Esophagus muscularis mucosa (tissue), 4 donors: Measurements from ENCODE around the gene CYTH1. TPM values are rescaled to one million over a fixed set of nuclear protein-coding genes. Genes with fewer than 3 reads are reported as not detected.

Experiments
- DNase-seq: peaks from one replicate; pipeline ENCODE4 v3.0.0-alpha.2; 2017; ENCODE audit errors: extremely low spot score
- H3K27ac ChIP-seq, 4 donors: fragments of 200-600 bp; sonication (generic); replicated peaks in 1 of 4; 1 replicate in 3 of 4; 2 replicates in 1 of 4; pipeline ENCODE4 v1.5.1; 2016 to 2019; ENCODE audit warnings: mild to moderate bottlenecking in 1 of 4
- H3K27me3 ChIP-seq, 4 donors: fragments of 200-600 bp; sonication (generic); one replicate each; pipeline versions ENCODE4 v1.5.1 to v1.6.0; 2016 to 2019
- H3K36me3 ChIP-seq, 4 donors: fragments of 200-600 bp; sonication (generic); one replicate each; pipeline ENCODE4 v1.5.1; 2016 to 2019
- H3K4me1 ChIP-seq, 4 donors: fragments of 200-600 bp; sonication (generic); one replicate each; pipeline ENCODE4 v1.5.1; 2016 to 2019
- H3K4me3 ChIP-seq, 4 donors: fragments of 200-600 bp; sonication (generic); 1 replicate in 2 of 4; 2 replicates in 2 of 4; pipeline ENCODE4 v1.5.1; 2016 to 2019; ENCODE audit warnings: mild to moderate bottlenecking in 4 of 4, moderate library complexity in 1 of 4
- H3K9me3 ChIP-seq, 4 donors: fragments of 200-600 bp; sonication (generic); 1 replicate in 3 of 4; 2 replicates in 1 of 4; pipeline ENCODE4 v1.5.1; 2016 to 2019
- EP300 ChIP-seq: sonication (generic); formaldehyde crosslinking; IDR thresholded peaks from one replicate; pipeline ENCODE4 v1.6.1; 2017; ENCODE audit warnings: antibody characterized with exemption
- POLR2A ChIP-seq: fragments of 450-650 bp; IDR thresholded peaks from one replicate; pipeline ENCODE4 v1.6.1; 2017; ENCODE audit warnings: antibody characterized with exemption, moderate library complexity, mild to moderate bottlenecking, low read depth
- POLR2AphosphoS5 ChIP-seq, 2 donors: sonication (generic); formaldehyde crosslinking; IDR thresholded peaks; one replicate each; pipeline ENCODE4 v1.6.1; 2017; ENCODE audit warnings: antibody characterized with exemption in 2 of 2
- WGBS: methylation state at CpG from one replicate; pipeline ENCODE4 v1.1.5; 2018; 5-methylcytosine and 5-hydroxymethylcytosine counted together
- intact Hi-C: fragments of 100-400 bp; cut with DNase I; formaldehyde crosslinking; loops from one replicate; pipeline ENCODE4 v1.15.1; 2023
- total RNA-seq, 4 donors: library from RNA; depleted of rRNA; stranded (reverse); fragments of >200 nt; gene quantifications; one replicate each; pipeline versions ENCODE4 v1.1.0 to v1.2.1, GENCODE V29; 2016
- TF ChIP-seq, protein P1 (sequence below), 3 experiments: fragments of 200-600 bp in 2 of 3; fragments of 450-650 bp in 1 of 3; sonication (generic) in 2 of 3; IDR thresholded peaks; one replicate each; pipeline ENCODE4 v1.5.1; 2017 to 2019; ENCODE audit warnings: antibody characterized with exemption in 3 of 3, mild to moderate bottlenecking in 2 of 3, moderate library complexity in 1 of 3

CYTH1 gene
- total RNA-seq, 4 donors from 2014 or later = 25.7 to 39.4 (median 35.7) TPM

DNA sequence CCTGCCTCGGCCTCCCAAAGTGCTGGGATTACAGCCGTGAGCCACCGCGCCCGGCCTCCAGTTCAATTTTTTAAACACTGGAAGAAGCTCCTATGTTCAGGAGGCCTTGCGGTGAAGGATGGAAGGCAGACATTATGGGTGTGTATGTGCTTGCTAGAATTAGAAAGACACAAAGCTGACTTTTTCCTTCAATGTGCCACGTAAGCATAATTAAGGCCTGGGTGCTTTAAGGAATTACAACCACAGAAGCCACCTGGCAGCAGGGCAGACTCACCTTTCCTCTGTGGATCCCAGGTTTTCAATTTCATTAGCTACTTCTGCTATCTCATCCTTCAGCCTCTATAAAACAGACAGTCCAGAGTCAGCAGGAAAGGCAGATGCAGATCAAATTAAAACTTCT, 74.2 kb downstream of the CYTH1 start:
- Histone ChIP-seq H3K27ac (no peak overlapping the region), H3K4me1 (peaks cover 6 to 50% (median 44%) of the 10 kb centered on the region in 4 donors), H3K27me3 (no peaks in the 10 kb centered on the region), H3K9me3 (no peaks in the 10 kb centered on the region), H3K36me3 (peaks cover 0 to 39% (median 15%) of the 10 kb centered on the region in 4 donors), H3K4me3 (no peak overlapping the region)
- no peak for DNase-seq
- TF ChIP-seq POLR2AphosphoS5 (IDR thresholded peaks at IDR 0.05) = no peak
- no peak for TF ChIP-seq POLR2A
- TF ChIP-seq, protein P1, sequence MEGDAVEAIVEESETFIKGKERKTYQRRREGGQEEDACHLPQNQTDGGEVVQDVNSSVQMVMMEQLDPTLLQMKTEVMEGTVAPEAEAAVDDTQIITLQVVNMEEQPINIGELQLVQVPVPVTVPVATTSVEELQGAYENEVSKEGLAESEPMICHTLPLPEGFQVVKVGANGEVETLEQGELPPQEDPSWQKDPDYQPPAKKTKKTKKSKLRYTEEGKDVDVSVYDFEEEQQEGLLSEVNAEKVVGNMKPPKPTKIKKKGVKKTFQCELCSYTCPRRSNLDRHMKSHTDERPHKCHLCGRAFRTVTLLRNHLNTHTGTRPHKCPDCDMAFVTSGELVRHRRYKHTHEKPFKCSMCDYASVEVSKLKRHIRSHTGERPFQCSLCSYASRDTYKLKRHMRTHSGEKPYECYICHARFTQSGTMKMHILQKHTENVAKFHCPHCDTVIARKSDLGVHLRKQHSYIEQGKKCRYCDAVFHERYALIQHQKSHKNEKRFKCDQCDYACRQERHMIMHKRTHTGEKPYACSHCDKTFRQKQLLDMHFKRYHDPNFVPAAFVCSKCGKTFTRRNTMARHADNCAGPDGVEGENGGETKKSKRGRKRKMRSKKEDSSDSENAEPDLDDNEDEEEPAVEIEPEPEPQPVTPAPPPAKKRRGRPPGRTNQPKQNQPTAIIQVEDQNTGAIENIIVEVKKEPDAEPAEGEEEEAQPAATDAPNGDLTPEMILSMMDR (IDR thresholded peaks at IDR 0.05) = no peak
- TF ChIP-seq EP300 = no peak
- intact Hi-C loops = loop anchor here (2.0 to 5.0 kb wide), 2 partner anchors 34 to 211 kb away; no protein-coding TSS in a partner anchor
- 93% methylated on average over 7 of the region's 7 CpGs for WGBS

DNA sequence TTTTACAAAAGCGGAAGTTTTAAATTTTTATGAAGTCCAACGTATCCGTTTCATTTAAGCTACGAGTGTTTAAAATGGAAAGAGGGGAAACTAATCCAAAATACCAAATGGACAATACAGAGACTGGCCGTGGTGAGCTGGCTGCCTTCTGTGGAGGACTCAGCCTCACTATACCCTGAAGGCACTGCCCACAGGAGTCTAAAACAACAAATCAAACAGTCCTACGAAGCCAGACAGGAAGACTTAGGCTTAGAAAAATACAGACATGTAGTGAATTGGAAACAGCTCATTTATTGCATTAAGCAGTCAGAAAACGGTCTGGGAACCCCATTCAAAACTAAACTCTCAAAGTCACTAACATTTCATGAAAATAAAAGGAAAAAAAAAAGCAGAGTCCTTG, 75.1 kb downstream of the CYTH1 start:
- Histone ChIP-seq H3K4me1 (peaks cover 6 to 50% (median 42%) of the 10 kb centered on the region in 4 donors), H3K36me3 (peaks cover under 1 to 45% (median 22%) of the 10 kb centered on the region in 4 donors)
- WGBS = 81% methylated on average over 7 of the region's 7 CpGs

DNA sequence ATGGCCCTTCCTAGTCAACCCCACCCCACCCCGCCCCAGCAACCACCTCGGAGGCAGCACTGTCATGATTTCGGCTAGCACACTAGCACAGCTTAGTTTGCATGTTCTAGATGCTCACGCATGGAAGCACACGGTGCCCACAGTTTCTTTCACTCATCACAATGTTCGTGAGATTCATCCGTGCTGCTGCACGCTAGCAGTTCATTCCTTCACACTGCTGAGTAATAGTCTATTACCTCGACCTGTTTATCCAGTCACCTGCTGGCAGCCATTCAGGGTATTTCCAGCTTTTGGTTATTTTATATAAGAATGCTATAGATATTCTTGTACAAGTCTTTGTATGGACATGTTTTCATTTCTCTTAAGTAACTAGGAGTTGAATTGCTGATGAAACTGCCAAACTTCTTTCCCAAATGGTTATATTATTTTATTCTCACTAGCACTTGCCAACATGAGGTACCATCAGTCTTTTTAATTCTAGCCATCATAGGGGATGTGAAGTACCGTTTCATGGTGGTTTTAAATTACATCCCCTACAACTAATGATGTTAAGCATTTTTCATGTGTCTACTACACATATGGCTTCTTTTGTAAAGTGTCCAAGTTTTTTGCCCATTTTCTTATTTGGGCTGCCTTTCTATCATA, 75.7 kb downstream of the CYTH1 start:
- WGBS = 52% methylated on average over 10 of the region's 10 CpGs
- Histone ChIP-seq H3K9me3 (no peaks in the 10 kb centered on the region), H3K27ac (no peak overlapping the region), H3K36me3 (peaks cover 7 to 52% (median 28%) of the 10 kb centered on the region in 4 donors), H3K4me1 (peaks cover 6 to 48% (median 40%) of the 10 kb centered on the region in 4 donors), H3K27me3 (no peaks in the 10 kb centered on the region), H3K4me3 (no peak overlapping the region)
- TF ChIP-seq, protein P1 (IDR thresholded peaks at IDR 0.05) = no peak
- intact Hi-C loops = loop anchor here (5.0 kb wide), 1 partner anchor 36 kb away; no protein-coding TSS in a partner anchor
- DNase-seq = no peak

More for the DNA sequence above, 75.1 kb downstream of the CYTH1 start:
- intact Hi-C loops = loop anchor here (5.0 kb wide), 1 partner anchor 35 kb away; no protein-coding TSS in a partner anchor
- Histone ChIP-seq H3K27ac (no peak overlapping the region), H3K9me3 (no peaks in the 10 kb centered on the region), H3K27me3 (no peaks in the 10 kb centered on the region), H3K4me3 (no peak overlapping the region)
- TF ChIP-seq EP300 (no peak), POLR2AphosphoS5 (IDR thresholded peaks at IDR 0.05) (no peak), POLR2A (no peak)
- TF ChIP-seq, protein P1 (IDR thresholded peaks at IDR 0.05) = no peak
- DNase-seq = no peak

DNA sequence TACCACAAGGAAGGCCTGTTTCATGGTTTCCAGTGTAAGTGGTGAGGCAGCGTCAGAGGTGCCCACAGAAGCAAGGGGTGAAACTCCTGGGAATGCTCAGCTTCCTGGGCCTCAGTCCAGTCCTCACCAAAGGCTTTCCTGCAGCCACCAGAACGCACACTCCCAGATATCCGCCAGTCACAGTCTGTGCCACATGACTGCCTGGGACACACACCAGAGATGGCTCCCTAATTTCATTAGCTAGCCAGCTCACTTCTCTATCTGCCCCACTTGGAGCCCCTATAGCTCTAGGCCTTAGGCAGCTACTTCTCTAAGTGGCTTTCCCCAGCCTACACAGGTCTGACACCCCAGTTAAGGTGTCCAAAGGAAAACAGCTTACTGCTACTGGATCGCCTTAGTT, 77.0 kb downstream of the CYTH1 start:
- Histone ChIP-seq H3K36me3 (peaks cover 12 to 65% (median 39%) of the 10 kb centered on the region in 4 donors), H3K9me3 (no peaks in the 10 kb centered on the region), H3K4me1 (peaks cover 6 to 40% (median 36%) of the 10 kb centered on the region in 4 donors), H3K27me3 (no peaks in the 10 kb centered on the region), H3K27ac (no peak overlapping the region), H3K4me3 (no peak overlapping the region)
- 94% methylated on average over 4 of the region's 4 CpGs for WGBS
- no peak for TF ChIP-seq EP300
- TF ChIP-seq, protein P1 (IDR thresholded peaks at IDR 0.05) = no peak
- TF ChIP-seq POLR2AphosphoS5 (IDR thresholded peaks at IDR 0.05) = no peak
- no peak for TF ChIP-seq POLR2A
- intact Hi-C loops = loop anchor here (5.0 kb wide), 1 partner anchor 37 kb away; no protein-coding TSS in a partner anchor
- no peak for DNase-seq
